B cell (primary cell): Measurements from ENCODE around the gene HERPUD1.

Source experiments
- EZH2 ChIP-seq: IDR thresholded peaks from 2 replicates; pipeline ENCODE4 v1.6.1; 2012; ENCODE audit warnings: borderline replicate concordance, low read depth, mild to moderate bottlenecking, moderate library complexity, low read length; ENCODE audit not compliant: insufficient read depth, poor library complexity, severe bottlenecking
- TF ChIP-seq, protein P1 (sequence below): fragments of 200-600 bp; IDR thresholded peaks from one replicate; pipeline ENCODE4 v1.8.0; 2022; ENCODE audit warnings: antibody characterized with exemption, mild to moderate bottlenecking

- TF ChIP-seq EZH2, result no peak
- TF ChIP-seq, protein P1, sequence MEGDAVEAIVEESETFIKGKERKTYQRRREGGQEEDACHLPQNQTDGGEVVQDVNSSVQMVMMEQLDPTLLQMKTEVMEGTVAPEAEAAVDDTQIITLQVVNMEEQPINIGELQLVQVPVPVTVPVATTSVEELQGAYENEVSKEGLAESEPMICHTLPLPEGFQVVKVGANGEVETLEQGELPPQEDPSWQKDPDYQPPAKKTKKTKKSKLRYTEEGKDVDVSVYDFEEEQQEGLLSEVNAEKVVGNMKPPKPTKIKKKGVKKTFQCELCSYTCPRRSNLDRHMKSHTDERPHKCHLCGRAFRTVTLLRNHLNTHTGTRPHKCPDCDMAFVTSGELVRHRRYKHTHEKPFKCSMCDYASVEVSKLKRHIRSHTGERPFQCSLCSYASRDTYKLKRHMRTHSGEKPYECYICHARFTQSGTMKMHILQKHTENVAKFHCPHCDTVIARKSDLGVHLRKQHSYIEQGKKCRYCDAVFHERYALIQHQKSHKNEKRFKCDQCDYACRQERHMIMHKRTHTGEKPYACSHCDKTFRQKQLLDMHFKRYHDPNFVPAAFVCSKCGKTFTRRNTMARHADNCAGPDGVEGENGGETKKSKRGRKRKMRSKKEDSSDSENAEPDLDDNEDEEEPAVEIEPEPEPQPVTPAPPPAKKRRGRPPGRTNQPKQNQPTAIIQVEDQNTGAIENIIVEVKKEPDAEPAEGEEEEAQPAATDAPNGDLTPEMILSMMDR, result no peak
Measured at GRCh38 chr16:56987692-56988091, 55.8 kb downstream of the HERPUD1 start.
